HEK293 (cell line): ENCODE measurements around the gene ARMC8.

Experiments
- CTCF ChIA-PET: fragments of 350-600 bp; formaldehyde crosslinking; extraction: SDS; loops from one replicate; lab custom pipeline; 2021; ENCODE audit warnings: antibody characterized with exemption; lab: Yijun Ruan, JAX
- POLR2A ChIA-PET: fragments of 300-600 bp; formaldehyde crosslinking; extraction: SDS; loops from one replicate; lab custom pipeline; 2020; ENCODE audit warnings: antibody characterized with exemption, inconsistent platforms; lab: Yijun Ruan, JAX
- H3K27ac ChIP-seq: fragments of 200-500 bp; sonication (Bioruptor generic); 2 replicates; pipeline ENCODE4 v1.5.1; 2014; ENCODE audit warnings: low read depth, low read length, control low read depth, inconsistent platforms; ENCODE audit errors: extremely low read depth
- H3K36me3 ChIP-seq, 2 experiments: fragments of 200-500 bp in 1 of 2; sonication (Bioruptor generic) in 1 of 2; 1 replicate in 1 of 2; 2 replicates in 1 of 2; pipeline ENCODE4 v1.5.1; 2014 to 2017; ENCODE audit warnings: inconsistent platforms in 2 of 2, low read length in 2 of 2; ENCODE audit not compliant: control insufficient read depth in 2 of 2, insufficient read depth in 1 of 2
- H3K4me1 ChIP-seq: fragments of 200-500 bp; sonication (Bioruptor generic); 2 replicates; pipeline ENCODE4 v1.5.1; 2014; ENCODE audit warnings: mild to moderate bottlenecking, low read length, inconsistent platforms; ENCODE audit not compliant: control insufficient read depth, insufficient read depth
- H3K4me3 ChIP-seq: 2 replicates; pipeline ENCODE4 v1.5.1; 2011; ENCODE audit warnings: low read depth, mild to moderate bottlenecking, control low read depth, low read length, moderate library complexity
- H3K9me3 ChIP-seq: fragments of 200-500 bp; sonication (Bioruptor generic); 2 replicates; pipeline ENCODE4 v1.5.1; 2014; ENCODE audit warnings: low read depth, low read length, inconsistent platforms; ENCODE audit not compliant: control insufficient read depth, insufficient read depth
- ATF2 ChIP-seq: fragments of 450-650 bp; formaldehyde crosslinking; IDR thresholded peaks from 2 replicates; pipeline ENCODE4 v1.5.1; 2016; ENCODE audit warnings: missing biosample characterization, missing genetic modification characterization, low read depth
- CTCF ChIP-seq: fragments of 450-650 bp; formaldehyde crosslinking; IDR thresholded peaks from 2 replicates; pipeline ENCODE4 v1.5.1; 2016; ENCODE audit warnings: missing biosample characterization, missing genetic modification characterization
- FEZF1 ChIP-seq: fragments of 450-650 bp; formaldehyde crosslinking; IDR thresholded peaks from 2 replicates; pipeline ENCODE4 v1.5.1; 2016; ENCODE audit warnings: missing biosample characterization, missing genetic modification characterization
- MEIS1 ChIP-seq: sonication (generic); formaldehyde crosslinking; IDR thresholded peaks from 2 replicates; pipeline ENCODE4 v1.8.1; 2022; ENCODE audit warnings: missing genetic modification reagents, mild to moderate bottlenecking, borderline replicate concordance
- SP2 ChIP-seq: fragments of 450-650 bp; formaldehyde crosslinking; IDR thresholded peaks from 2 replicates; pipeline ENCODE4 v1.5.1; 2016; ENCODE audit warnings: missing biosample characterization, missing genetic modification characterization
- TCF7L2 ChIP-seq: IDR thresholded peaks from 2 replicates; pipeline ENCODE4 v1.6.1; 2011; ENCODE audit warnings: low read depth, mild to moderate bottlenecking, inconsistent platforms, low read length, moderate library complexity, borderline replicate concordance
- ZBTB1 ChIP-seq: fragments of 450-650 bp; formaldehyde crosslinking; IDR thresholded peaks from 2 replicates; pipeline ENCODE4 v1.5.1; 2016; ENCODE audit warnings: missing biosample characterization, missing genetic modification characterization
- ZBTB7A ChIP-seq: fragments of 450-650 bp; formaldehyde crosslinking; IDR thresholded peaks from 2 replicates; pipeline ENCODE4 v1.5.1; 2016; ENCODE audit warnings: low read depth, missing biosample characterization, missing genetic modification characterization
- ZBTB8A ChIP-seq: fragments of 450-650 bp; formaldehyde crosslinking; IDR thresholded peaks from 2 replicates; pipeline ENCODE4 v1.5.1; 2016; ENCODE audit warnings: missing biosample characterization, missing genetic modification characterization
- ZNF138 ChIP-seq: fragments of 450-650 bp; formaldehyde crosslinking; IDR thresholded peaks from 2 replicates; pipeline ENCODE4 v1.5.1; 2016; ENCODE audit warnings: missing biosample characterization, missing genetic modification characterization, borderline replicate concordance
- ZNF16 ChIP-seq: fragments of 450-650 bp; formaldehyde crosslinking; IDR thresholded peaks from 2 replicates; pipeline ENCODE4 v1.5.1; 2016; ENCODE audit warnings: low read depth, missing biosample characterization, missing genetic modification characterization
- ZNF202 ChIP-seq: fragments of 450-650 bp; formaldehyde crosslinking; IDR thresholded peaks from 2 replicates; pipeline ENCODE4 v1.5.1; 2016; ENCODE audit warnings: missing biosample characterization, missing genetic modification characterization, borderline replicate concordance
- ZNF221 ChIP-seq: fragments of 450-650 bp; formaldehyde crosslinking; IDR thresholded peaks from 2 replicates; pipeline ENCODE4 v1.5.1; 2017; ENCODE audit warnings: missing biosample characterization, missing genetic modification characterization, borderline replicate concordance
- ZNF324 ChIP-seq: fragments of 450-650 bp; formaldehyde crosslinking; IDR thresholded peaks from 2 replicates; pipeline ENCODE4 v1.5.1; 2016; ENCODE audit warnings: missing biosample characterization, missing genetic modification characterization
- ZNF354C ChIP-seq: fragments of 450-650 bp; formaldehyde crosslinking; IDR thresholded peaks from 2 replicates; pipeline ENCODE4 v1.5.1; 2016; ENCODE audit warnings: missing biosample characterization, missing genetic modification characterization, low read depth, borderline replicate concordance
- ZNF560 ChIP-seq: fragments of 450-650 bp; formaldehyde crosslinking; IDR thresholded peaks from 2 replicates; pipeline ENCODE4 v1.5.1; 2017; ENCODE audit warnings: missing biosample characterization, missing genetic modification characterization, borderline replicate concordance
- ZNF600 ChIP-seq: fragments of 450-650 bp; formaldehyde crosslinking; IDR thresholded peaks from 2 replicates; pipeline ENCODE4 v1.5.1; 2016; ENCODE audit warnings: missing biosample characterization, missing genetic modification characterization
- ZNF610 ChIP-seq: fragments of 450-650 bp; formaldehyde crosslinking; IDR thresholded peaks from 2 replicates; pipeline ENCODE4 v1.5.1; 2016; ENCODE audit warnings: missing biosample characterization, missing genetic modification characterization, borderline replicate concordance
- ZNF670 ChIP-seq: fragments of 450-650 bp; formaldehyde crosslinking; IDR thresholded peaks from 2 replicates; pipeline ENCODE4 v1.5.1; 2016; ENCODE audit warnings: missing biosample characterization, missing genetic modification characterization, low read depth
- ZNF707 ChIP-seq: fragments of 450-650 bp; formaldehyde crosslinking; IDR thresholded peaks from 2 replicates; pipeline ENCODE4 v1.5.1; 2016; ENCODE audit warnings: missing biosample characterization, missing genetic modification characterization
- ZNF792 ChIP-seq: fragments of 450-650 bp; formaldehyde crosslinking; IDR thresholded peaks from 2 replicates; pipeline ENCODE4 v1.5.1; 2016; ENCODE audit warnings: missing biosample characterization, missing genetic modification characterization

The ARMC8 gene

GRCh38 chr3:138230525-138230924 lies 43.4 kb downstream of the ARMC8 start:
- Histone ChIP-seq H3K4me3 (no peak overlapping the region), H3K4me1 (no peaks in the 10 kb centered on the region), H3K27ac (no peak overlapping the region), H3K36me3 (peaks cover 11 to 51% of the 10 kb centered on the region in 2 experiments), H3K9me3 (no peaks in the 10 kb centered on the region)
- CTCF ChIA-PET = no interaction called here
- POLR2A ChIA-PET = no interaction called here
- TF ChIP-seq ZBTB7A (tag by site-specific recombination) = no peak
- no peak for TF ChIP-seq ZNF560 (tag by site-specific recombination)
- TF ChIP-seq ZNF670 (tag by site-specific recombination) = no peak
- TF ChIP-seq CTCF (tag by site-specific recombination) = no peak
- TF ChIP-seq ZNF16 = no peak
- no peak for TF ChIP-seq ZNF202 (tag by site-specific recombination)
- no peak for TF ChIP-seq TCF7L2
- no peak for TF ChIP-seq ZNF324 (tag by site-specific recombination)
- no peak for TF ChIP-seq ZNF221 (tag by site-specific recombination)
- no peak for TF ChIP-seq FEZF1
- no peak for TF ChIP-seq ZNF610
- TF ChIP-seq ZNF138 (tag by site-specific recombination) = no peak
- no peak for TF ChIP-seq ATF2
- TF ChIP-seq ZNF792 (tag by site-specific recombination) = no peak
- no peak for TF ChIP-seq SP2 (tag by site-specific recombination)
- TF ChIP-seq ZBTB1 = no peak
- TF ChIP-seq ZNF707 (tag by site-specific recombination) = no peak
- TF ChIP-seq ZNF600 = no peak

- H3K27ac ChIP-seq = no peak overlapping the region
- no peak for TF ChIP-seq ZBTB8A (tag by site-specific recombination)
- no peak for TF ChIP-seq MEIS1 (CRISPR knock-in tag)
- no peak for TF ChIP-seq ZNF354C (tag by site-specific recombination)
- TF ChIP-seq, all 188 proteins: peak for 0
- H3K4me3 ChIP-seq = no peak overlapping the region
- H3K36me3 ChIP-seq = peaks cover 15 to 55% of the 10 kb centered on the region in 2 experiments
- ChIA-PET POLR2A (no interaction called here), CTCF (no interaction called here)
- H3K9me3 ChIP-seq = no peaks in the 10 kb centered on the region
- no peaks in the 10 kb centered on the region for H3K4me1 ChIP-seq
Observed at GRCh38 chr3:138232705-138233364, 45.7 kb downstream of the ARMC8 start.
